Naive B cell (primary cell): ENCODE measurements around the gene TCF12. TPM values are rescaled to one million over a fixed set of nuclear protein-coding genes. Genes with fewer than 3 reads are reported as not detected.
"Not testable (repeated sequence)": the region's sequence is repeated elsewhere in the genome, so short reads cannot be mapped to it uniquely, and the experiment has no call there.

Source experiments
- ATAC-seq, 2 donors: fragments of 150-1000 bp; cut with Tn5 transposase; 2 replicates each; pipeline ENCODE4 v1.10.0; 2021; ENCODE audit warnings: low read depth in 2 of 2, mild to moderate bottlenecking in 2 of 2, moderate library complexity in 2 of 2
- DNase-seq: peaks from one replicate; pipeline ENCODE4 v3.0.0; 2022
- H3K27ac Mint-ChIP-seq, 6 donors: one replicate each; pipeline ENCODE4 v1.8.0; 2020 to 2022; ENCODE audit warnings: mild to moderate bottlenecking in 6 of 6, mixed read lengths in 6 of 6, moderate library complexity in 5 of 6, inconsistent platforms in 2 of 6
- H3K27me3 Mint-ChIP-seq, 3 donors: one replicate each; pipeline ENCODE4 v1.8.0; 2021 to 2022; ENCODE audit warnings: mixed read lengths in 3 of 3, mild to moderate bottlenecking in 1 of 3
- H3K36me3 Mint-ChIP-seq, 2 donors: one replicate each; pipeline ENCODE4 v1.8.0; 2020 to 2022; ENCODE audit warnings: mixed read lengths in 2 of 2, inconsistent platforms in 1 of 2, mild to moderate bottlenecking in 1 of 2
- H3K4me1 Mint-ChIP-seq, 3 donors: one replicate each; pipeline ENCODE4 v1.8.0; 2020 to 2022; ENCODE audit warnings: mixed read lengths in 3 of 3, inconsistent platforms in 1 of 3, mild to moderate bottlenecking in 1 of 3, moderate library complexity in 1 of 3
- H3K4me3 Mint-ChIP-seq, 8 donors: one replicate each; pipeline ENCODE4 v1.8.0; 2020 to 2022; ENCODE audit warnings: mild to moderate bottlenecking in 8 of 8, mixed read lengths in 8 of 8, moderate library complexity in 8 of 8, inconsistent platforms in 2 of 8
- H3K9me3 Mint-ChIP-seq, 7 donors: one replicate each; pipeline ENCODE4 v1.8.0; 2020 to 2022; ENCODE audit warnings: mixed read lengths in 7 of 7, mild to moderate bottlenecking in 5 of 7, inconsistent platforms in 2 of 7, moderate library complexity in 1 of 7
- polyA plus RNA-seq, 6 donors: library from polyadenylated mRNA; unstranded; fragments of 300-500 nt; fragmentation: Illumina TruSeq; gene quantifications; one replicate each; pipeline ENCODE4 v1.2.3, GENCODE V29; 2021; ENCODE audit warnings: low read depth in 6 of 6

TCF12 gene
- polyA plus RNA-seq, 6 donors from 2014 or later = 42.0 to 70.9 (median 56.1) TPM

DNA sequence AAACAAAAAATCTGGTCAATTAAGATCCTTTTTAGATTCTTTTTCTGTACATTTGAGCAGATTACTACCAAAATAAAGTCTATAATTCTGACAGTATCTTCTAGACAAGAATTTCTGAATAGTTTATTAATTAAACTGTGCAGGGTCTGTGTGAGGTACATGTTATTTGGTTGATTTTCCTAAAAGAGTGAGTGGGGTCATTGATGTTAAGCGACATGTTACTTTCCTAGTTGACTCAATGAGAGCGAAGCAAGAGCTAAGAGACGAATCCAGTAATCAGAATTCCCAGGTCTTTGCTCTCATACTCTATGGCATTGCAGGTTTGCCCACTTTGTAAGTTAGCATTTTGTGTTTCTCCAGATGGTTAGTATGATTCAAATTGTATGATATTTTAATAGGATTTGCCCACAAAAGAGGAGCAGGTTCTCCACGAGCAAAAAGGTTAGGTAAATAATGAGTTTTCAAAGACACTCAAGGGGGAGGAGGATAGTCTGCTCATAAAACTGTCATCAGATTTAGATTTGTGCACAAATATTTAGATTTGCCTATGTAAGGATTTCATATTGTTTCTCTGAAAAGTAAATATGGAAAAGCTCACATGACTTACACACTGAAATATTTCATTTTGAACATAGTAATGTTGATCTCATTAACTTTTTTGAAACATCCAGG, 240.7 kb downstream of the TCF12 start:
- H3K27ac Mint-ChIP-seq = peak overlapping the region in 1 of 6 donors; percentile 15

DNA sequence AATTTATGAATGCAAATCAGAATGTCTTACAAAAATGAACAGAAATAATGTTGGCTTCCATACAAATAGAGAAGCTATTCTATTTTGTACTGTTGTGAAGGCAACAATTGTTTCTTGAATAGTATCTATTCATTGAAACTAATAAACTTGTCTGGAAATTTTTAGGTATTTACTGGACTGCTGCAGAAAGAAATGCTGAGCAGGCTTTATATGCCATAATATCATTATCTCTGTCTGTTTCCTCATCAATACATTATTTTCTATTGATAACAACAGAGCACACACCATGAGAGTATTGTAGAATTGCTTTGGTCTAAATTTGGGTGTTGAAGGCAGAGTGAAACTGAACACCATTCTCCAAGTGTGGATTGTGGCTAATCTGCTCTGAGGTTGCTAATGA, 241.3 kb downstream of the TCF12 start:
- peaks cover 9 to 11% of the 10 kb centered on the region in 2 donors for H3K36me3 Mint-ChIP-seq
- peak overlapping the region in 2 of 6 donors; percentile 46 to 87 for H3K27ac Mint-ChIP-seq
- no peaks in the 10 kb centered on the region for H3K27me3 Mint-ChIP-seq

More for the DNA sequence above, 240.7 kb downstream of the TCF12 start:
- H3K27me3 Mint-ChIP-seq = no peaks in the 10 kb centered on the region
- peaks cover 6 to 9% of the 10 kb centered on the region in 2 donors for H3K36me3 Mint-ChIP-seq
- H3K9me3 Mint-ChIP-seq = peaks cover 0 to 8% (median 2%) of the 10 kb centered on the region in 7 donors
- peaks cover under 1 to 11% (median 4%) of the 10 kb centered on the region in 3 donors for H3K4me1 Mint-ChIP-seq
- DNase-seq (no peak), ATAC-seq (no peak)
- no peak overlapping the region for H3K4me3 Mint-ChIP-seq

DNA sequence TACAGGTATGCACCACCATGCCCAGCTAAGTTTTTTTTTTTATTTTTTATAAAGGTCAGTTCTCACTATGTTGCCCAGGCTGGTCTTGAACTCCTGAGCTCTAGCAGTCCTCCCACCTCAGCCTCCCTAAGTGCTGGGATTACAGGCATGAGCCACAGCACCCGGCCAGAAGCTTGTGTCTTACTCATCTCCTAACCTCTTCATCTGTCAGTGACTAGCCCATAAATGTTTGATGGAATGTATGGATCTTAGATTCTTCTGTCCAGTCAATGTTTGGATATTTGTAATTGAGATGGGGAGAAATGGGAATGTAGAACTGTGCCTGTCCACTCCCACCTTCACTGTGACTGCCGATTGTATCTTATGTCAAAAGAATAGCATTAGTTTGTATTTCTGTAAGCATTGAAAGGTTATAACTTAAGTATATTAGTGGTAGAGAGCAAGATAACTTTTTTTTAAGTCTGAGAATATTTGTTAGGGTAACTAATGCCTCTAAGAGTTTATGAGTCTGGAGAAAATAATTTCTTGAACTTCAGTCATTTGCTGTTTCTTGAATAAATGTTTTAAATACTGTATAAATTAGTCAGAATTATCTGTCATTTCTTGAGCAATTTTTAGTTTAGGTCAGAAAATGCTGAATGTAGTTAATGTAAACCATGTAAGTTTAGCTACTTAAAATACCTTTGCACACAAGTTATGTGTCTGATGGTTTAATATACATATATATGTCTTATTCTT, 242.5 kb downstream of the TCF12 start:
- DNase-seq = no peak
- Mint-ChIP-seq H3K4me3 (no peak overlapping the region), H3K36me3 (peaks cover 9 to 11% of the 10 kb centered on the region in 2 donors), H3K4me1 (peaks cover 4 to 11% (median 8%) of the 10 kb centered on the region in 3 donors), H3K27me3 (no peaks in the 10 kb centered on the region), H3K9me3 (peaks cover 0 to 10% (median 4%) of the 10 kb centered on the region in 7 donors), H3K27ac (peak overlapping the region in 3 of 6 donors; percentile 0 to 83 (median 57))
- no peak for ATAC-seq

More for the DNA sequence above, 241.3 kb downstream of the TCF12 start:
- no peak for DNase-seq
- no peak overlapping the region for H3K4me3 Mint-ChIP-seq
- H3K9me3 Mint-ChIP-seq = peaks cover 0 to 10% (median 4%) of the 10 kb centered on the region in 7 donors
- no peak for ATAC-seq
- peaks cover 4 to 11% (median 4%) of the 10 kb centered on the region in 3 donors for H3K4me1 Mint-ChIP-seq

DNA sequence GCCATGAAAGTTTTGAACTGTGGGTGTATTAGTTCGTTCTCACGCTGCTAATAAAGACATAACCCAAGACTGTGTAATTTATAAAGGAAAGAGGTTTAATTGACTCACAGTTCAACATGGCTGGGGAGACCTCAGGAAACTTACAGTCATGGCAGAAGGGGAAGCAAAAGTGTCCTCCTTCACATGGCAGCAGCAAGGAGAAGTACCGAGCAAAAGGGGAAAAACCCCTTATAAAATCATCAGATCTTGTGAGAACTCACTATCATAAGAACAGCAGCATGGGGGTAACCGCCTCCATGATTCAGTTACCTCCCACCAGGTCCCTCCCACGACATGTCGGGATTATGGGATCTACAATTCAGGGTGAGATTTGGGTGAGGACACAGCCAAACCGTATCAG, 245.8 kb downstream of the TCF12 start:
- H3K9me3 Mint-ChIP-seq = peaks cover 0 to 10% (median 4%) of the 10 kb centered on the region in 7 donors
- H3K27ac Mint-ChIP-seq, H3K27me3 Mint-ChIP-seq, ATAC-seq, H3K4me3 Mint-ChIP-seq, DNase-seq: not testable (repeated sequence)
- H3K4me1 Mint-ChIP-seq = peaks cover 4 to 12% (median 7%) of the 10 kb centered on the region in 3 donors
- peaks cover 9 to 27% of the 10 kb centered on the region in 2 donors for H3K36me3 Mint-ChIP-seq

DNA sequence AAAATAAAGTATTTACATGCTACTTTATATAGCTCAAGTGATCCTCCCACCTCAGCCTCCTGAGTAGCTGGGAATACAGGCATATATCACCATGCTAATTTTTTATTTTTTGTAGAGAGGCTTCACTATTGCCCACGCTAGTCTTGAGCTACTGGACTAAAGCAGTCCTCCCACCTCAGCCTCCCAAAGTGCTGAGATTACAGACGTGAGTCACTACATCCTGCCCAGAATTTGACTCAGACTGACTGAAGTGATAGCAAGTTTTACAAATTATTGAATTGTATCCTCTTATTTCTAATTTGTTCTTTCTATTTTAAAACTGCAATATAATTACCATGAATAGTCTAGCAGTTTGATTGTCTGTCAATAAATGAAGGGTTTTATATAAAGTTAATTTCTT, 247.5 kb downstream of the TCF12 start:
- H3K27ac Mint-ChIP-seq = no peak overlapping the region

DNA sequence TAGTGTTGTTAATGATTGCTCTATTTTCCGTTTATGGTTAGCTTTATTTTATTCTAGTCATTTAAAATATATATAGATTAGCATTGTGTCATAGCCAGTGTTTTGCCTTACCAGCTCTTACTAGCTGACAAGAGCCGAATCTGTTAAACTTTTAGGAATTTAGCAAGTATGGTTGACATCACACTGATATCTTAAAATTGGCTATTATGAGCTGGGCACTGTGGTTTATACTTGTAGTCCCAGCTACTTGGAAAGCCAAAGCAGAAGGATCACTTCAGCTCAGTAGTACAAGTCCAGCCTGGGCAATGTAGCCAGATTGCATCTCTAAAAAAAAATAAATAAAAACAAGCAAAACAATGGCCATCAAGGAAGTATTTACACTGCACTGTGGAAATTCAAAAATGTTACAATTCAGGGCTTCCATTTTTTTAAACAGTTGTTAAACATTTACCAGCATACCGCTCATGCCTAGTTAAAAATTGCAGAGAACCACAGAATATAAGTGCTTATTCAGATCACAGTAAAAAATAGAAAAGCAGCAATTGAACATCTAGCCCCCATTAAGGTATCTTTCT, 249.5 kb downstream of the TCF12 start:
- H3K36me3 Mint-ChIP-seq = peaks cover 15 to 39% of the 10 kb centered on the region in 2 donors
- no peaks in the 10 kb centered on the region for H3K27me3 Mint-ChIP-seq
- H3K9me3 Mint-ChIP-seq = peaks cover 0 to 10% (median 4%) of the 10 kb centered on the region in 7 donors
- no peak for ATAC-seq
- H3K27ac Mint-ChIP-seq = no peak overlapping the region
- DNase-seq = no peak
- H3K4me1 Mint-ChIP-seq = peaks cover 4 to 16% (median 6%) of the 10 kb centered on the region in 3 donors
- H3K4me3 Mint-ChIP-seq = no peak overlapping the region

More for the DNA sequence above, 247.5 kb downstream of the TCF12 start:
- peaks cover 4 to 12% (median 5%) of the 10 kb centered on the region in 3 donors for H3K4me1 Mint-ChIP-seq
- H3K27me3 Mint-ChIP-seq = no peaks in the 10 kb centered on the region
- H3K36me3 Mint-ChIP-seq = peaks cover 13 to 29% of the 10 kb centered on the region in 2 donors
- no peak for ATAC-seq
- no peak overlapping the region for H3K4me3 Mint-ChIP-seq
- H3K9me3 Mint-ChIP-seq = peaks cover 0 to 10% (median 4%) of the 10 kb centered on the region in 7 donors
- no peak for DNase-seq

DNA sequence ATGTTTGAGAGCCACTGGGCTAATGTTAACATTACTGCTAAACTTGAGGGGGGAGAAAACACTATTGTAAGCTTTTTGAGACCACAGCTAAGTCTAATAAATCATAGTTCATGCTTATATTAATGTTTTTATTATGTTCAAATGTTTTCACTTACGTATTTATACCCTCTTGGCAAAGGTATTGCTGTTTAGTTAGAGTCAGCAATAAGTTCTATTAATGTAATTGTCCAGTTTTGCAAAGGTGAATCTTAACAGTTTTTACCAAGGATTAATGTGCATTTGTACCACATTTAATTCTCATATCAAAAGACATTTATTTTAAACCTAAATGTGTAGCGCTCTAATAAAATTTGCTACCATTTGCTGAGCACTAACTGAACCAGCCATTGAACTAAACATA, 251.2 kb downstream of the TCF12 start:
- Mint-ChIP-seq H3K4me3 (no peak overlapping the region), H3K27me3 (no peaks in the 10 kb centered on the region), H3K4me1 (peaks cover 8 to 26% (median 20%) of the 10 kb centered on the region in 3 donors), H3K9me3 (peaks cover 0 to 2% (median 0%) of the 10 kb centered on the region in 7 donors), H3K27ac (no peak overlapping the region), H3K36me3 (peaks cover 6 to 34% of the 10 kb centered on the region in 2 donors)
- ATAC-seq (no peak), DNase-seq (no peak)

DNA sequence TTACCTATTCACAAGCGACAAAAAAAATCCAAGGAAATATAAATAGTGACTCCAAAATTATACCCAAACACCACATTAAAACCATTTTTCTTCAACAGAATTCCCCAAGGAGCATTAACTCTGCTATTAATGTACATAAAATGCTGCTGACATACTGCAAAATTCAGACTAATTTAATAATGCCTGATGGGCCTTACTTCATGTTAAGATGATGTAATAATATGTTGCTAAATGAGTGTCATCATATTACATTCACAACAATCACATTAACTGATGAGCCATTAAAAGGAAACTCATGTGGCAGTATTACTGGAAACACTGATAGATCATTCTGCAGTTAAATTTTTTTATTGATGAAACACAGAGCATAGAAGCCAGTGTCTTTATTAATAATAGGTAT, 253.0 kb downstream of the TCF12 start:
- Mint-ChIP-seq H3K4me1 (peaks cover 10 to 28% (median 21%) of the 10 kb centered on the region in 3 donors), H3K36me3 (peaks cover 9 to 37% of the 10 kb centered on the region in 2 donors), H3K27me3 (no peaks in the 10 kb centered on the region), H3K27ac (no peak overlapping the region), H3K4me3 (no peak overlapping the region), H3K9me3 (no peaks in the 10 kb centered on the region)
- ATAC-seq (no peak), DNase-seq (no peak)

DNA sequence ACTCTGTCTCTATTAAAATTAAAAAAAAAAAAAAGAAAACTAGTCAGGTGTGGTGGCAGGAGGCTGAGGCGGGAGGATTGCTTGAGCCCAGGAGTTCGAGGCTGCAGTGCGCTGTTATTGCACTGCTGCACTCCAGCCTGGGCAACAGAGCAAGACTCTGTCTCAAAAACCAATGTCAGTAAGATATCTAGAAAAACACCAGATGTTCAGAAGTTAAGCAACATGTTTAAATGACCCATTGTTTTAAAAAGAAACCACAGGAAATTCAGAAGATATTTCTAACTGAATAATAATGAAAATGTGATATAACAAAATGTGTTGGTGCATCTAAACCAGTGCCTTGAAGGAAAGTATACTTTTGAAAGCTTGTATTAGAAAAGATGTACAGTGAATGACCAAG, 254.5 kb downstream of the TCF12 start:
- Mint-ChIP-seq H3K27ac (peak overlapping the region in 3 of 6 donors; percentile 2 to 85 (median 38)), H3K4me3 (peak overlapping the region in 1 of 8 donors; percentile 41), H3K27me3 (no peaks in the 10 kb centered on the region), H3K9me3 (no peaks in the 10 kb centered on the region), H3K4me1 (peaks cover 15 to 25% (median 21%) of the 10 kb centered on the region in 3 donors), H3K36me3 (peaks cover 17 to 32% of the 10 kb centered on the region in 2 donors)
- DNase-seq = no peak
- ATAC-seq = no peak

DNA sequence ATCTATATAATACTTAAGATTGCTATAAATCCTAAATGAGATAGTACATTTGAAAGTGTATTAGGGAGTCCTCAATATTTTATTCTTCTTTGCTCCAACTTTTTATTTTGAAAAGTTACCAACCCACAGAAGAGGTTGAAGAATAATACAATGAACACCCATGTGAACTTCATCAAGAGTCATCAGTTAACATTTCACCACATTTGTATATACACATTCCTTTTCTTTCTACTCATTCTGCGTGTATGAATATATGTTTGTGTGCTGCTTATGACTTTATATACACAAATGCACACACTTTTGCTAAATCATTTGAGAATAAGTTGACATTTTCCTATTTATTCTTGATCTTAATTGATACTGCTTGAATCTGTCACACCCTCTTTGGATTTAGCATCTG, 264.6 kb downstream of the TCF12 start:
- Mint-ChIP-seq H3K27ac (peak overlapping the region in 2 of 6 donors; percentile 8 to 80), H3K4me1 (peaks cover 8 to 11% (median 10%) of the 10 kb centered on the region in 3 donors), H3K36me3 (peaks cover 8 to 20% of the 10 kb centered on the region in 2 donors), H3K27me3 (no peaks in the 10 kb centered on the region), H3K4me3 (no peak overlapping the region), H3K9me3 (peaks cover 0 to 6% (median 0%) of the 10 kb centered on the region in 7 donors)
- ATAC-seq (no peak), DNase-seq (no peak)

DNA sequence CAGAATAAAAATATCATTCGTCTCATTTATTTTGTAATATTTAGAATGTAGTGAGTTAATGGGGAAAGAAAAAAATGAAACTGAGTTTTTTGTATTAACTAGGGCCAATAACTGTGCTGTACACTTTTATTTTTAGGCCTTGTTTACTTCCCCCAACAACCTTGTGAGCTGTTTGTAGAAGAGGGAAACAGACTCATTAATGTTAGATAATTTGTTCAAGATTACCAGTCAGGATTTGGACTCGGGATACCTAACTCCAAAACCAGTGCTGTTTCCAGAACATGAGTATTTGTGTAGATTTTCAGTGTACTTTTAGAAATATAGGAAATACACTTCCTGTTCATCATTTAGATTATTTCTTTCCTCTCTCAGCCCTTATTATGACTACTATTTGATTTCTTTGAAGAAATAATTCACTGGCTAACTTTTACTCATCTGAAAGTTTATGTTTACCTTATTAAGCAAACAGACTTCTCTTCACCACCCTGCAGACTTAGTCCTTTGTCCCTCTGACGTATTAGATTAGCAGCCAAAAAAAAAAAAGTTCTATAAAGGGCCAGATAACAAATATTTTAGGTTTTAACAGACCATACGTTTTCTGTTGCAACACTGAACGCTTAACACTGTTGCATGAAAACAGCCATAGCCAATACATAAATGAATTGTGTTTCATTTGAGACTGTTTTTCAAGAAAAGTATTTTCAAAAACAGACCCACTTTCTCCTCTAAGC, 265.3 kb downstream of the TCF12 start:
- peaks cover 0 to 6% (median 0%) of the 10 kb centered on the region in 7 donors for H3K9me3 Mint-ChIP-seq
- peaks cover 8 to 20% of the 10 kb centered on the region in 2 donors for H3K36me3 Mint-ChIP-seq
- no peak for ATAC-seq

DNA sequence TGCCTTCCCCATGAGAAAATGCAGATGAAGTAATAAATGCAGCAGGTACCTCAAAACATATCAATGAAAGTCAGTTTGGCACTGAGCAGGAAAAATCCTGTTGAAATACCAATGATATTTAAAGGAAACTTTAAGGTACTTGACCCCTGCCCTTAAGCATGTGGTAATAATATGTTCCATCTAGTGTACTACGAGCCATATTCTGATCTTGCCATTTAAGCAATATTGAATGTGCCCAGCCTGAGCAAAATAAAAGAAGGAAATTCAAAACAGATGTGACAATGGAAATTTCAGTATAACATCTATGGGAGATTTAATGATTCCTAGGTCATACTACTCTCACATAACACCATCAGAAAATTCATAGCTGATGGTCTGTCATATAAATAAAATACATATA, 266.1 kb downstream of the TCF12 start:
- H3K27me3 Mint-ChIP-seq = no peaks in the 10 kb centered on the region
- DNase-seq = no peak
- peaks cover 7 to 11% (median 8%) of the 10 kb centered on the region in 3 donors for H3K4me1 Mint-ChIP-seq
- no peak overlapping the region for H3K4me3 Mint-ChIP-seq
- H3K36me3 Mint-ChIP-seq = peaks cover 8 to 20% of the 10 kb centered on the region in 2 donors
- peak overlapping the region in 4 of 6 donors; percentile 8 to 75 (median 34) for H3K27ac Mint-ChIP-seq
- H3K9me3 Mint-ChIP-seq = peaks cover 0 to 6% (median 0%) of the 10 kb centered on the region in 7 donors
- ATAC-seq = no peak

More for the DNA sequence above, 265.3 kb downstream of the TCF12 start:
- Mint-ChIP-seq H3K4me3 (no peak overlapping the region), H3K27ac (peak overlapping the region in 3 of 6 donors; percentile 8 to 85 (median 80)), H3K4me1 (peaks cover 8 to 11% (median 10%) of the 10 kb centered on the region in 3 donors), H3K27me3 (no peaks in the 10 kb centered on the region)
- no peak for DNase-seq
